ENCODE results near the gene GULP1. TPM values are rescaled to one million over a fixed set of nuclear protein-coding genes. Genes with fewer than 3 reads are reported as not detected.

GULP1 gene
- total and polyA plus RNA-seq, 7 experiments from 2014 or later = not detected

DNA sequence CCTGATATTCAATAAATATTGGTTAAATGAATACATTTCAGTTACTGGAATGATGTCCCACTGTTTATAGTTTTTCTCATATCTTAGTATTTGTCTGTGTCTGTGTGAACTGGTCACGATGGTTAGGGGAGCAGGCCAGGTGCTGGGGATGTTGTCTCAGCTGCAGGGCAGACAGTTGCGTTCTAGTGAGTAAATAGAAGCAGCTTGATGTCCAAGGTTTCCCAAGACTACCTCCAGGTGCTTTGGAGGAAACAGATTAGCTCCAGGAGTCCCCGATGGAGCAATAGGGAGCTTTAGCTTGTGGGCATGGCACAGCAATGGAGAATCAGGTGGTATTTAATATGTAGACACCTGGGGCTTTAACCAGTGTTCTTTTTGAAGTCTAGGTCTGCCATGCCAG, 75.5 kb downstream of the GULP1 start:
- DNase-seq = no peak
- Histone ChIP-seq H3K4me1 (ENCODE audit: control insufficient read depth in 2 of 2, insufficient read depth in 2 of 2, low read length in 2 of 2) (no peaks in the 10 kb centered on the region), H3K27me3 (ENCODE audit: control insufficient read depth in 2 of 2, insufficient read depth in 2 of 2, low read length in 2 of 2) (no peaks in the 10 kb centered on the region), H3K36me3 (ENCODE audit: control insufficient read depth in 2 of 3, insufficient read depth in 3 of 3, low read length in 3 of 3) (no peaks in the 10 kb centered on the region), H3K9me3 (ENCODE audit: control insufficient read depth in 2 of 3, low read length in 3 of 3) (no peaks in the 10 kb centered on the region), H3K27ac (ENCODE audit: low read depth, low read length) (no peak overlapping the region), H3K4me3 (ENCODE audit: low read length) (no peak overlapping the region)
- ChIA-PET POLR2A (no interaction called here), CTCF (no interaction called here)
- Mint-ChIP-seq H3K9me3 (peaks cover 0 to 3% (median 0%) of the 10 kb centered on the region in 11 donors), H3K4me3 (no peak overlapping the region), H3K4me1 (no peaks in the 10 kb centered on the region), H3K27me3 (no peaks in the 10 kb centered on the region), H3K27ac (no peak overlapping the region), H3K36me3 (no peaks in the 10 kb centered on the region)
- ATAC-seq = no peak
- intact Hi-C loops (cut with micrococcal nuclease) = no loop called here

GRCh38 chr2:188369365-188369764, 77.7 kb downstream of the GULP1 start:
- no peaks in the 10 kb centered on the region for H3K36me3 ChIP-seq (ENCODE audit: control insufficient read depth in 2 of 3, insufficient read depth in 3 of 3, low read length in 3 of 3)
- no peak overlapping the region for H3K27ac ChIP-seq (ENCODE audit: low read depth, low read length)
- no peak for ATAC-seq
- peak in 2 of 9 donors; percentile 2 to 8 for DNase-seq
- no peaks in the 10 kb centered on the region for H3K9me3 ChIP-seq (ENCODE audit: control insufficient read depth in 2 of 3, low read length in 3 of 3)
- Mint-ChIP-seq H3K4me3 (no peak overlapping the region), H3K4me1 (no peaks in the 10 kb centered on the region), H3K9me3 (peaks cover 0 to 3% (median 0%) of the 10 kb centered on the region in 11 donors), H3K36me3 (no peaks in the 10 kb centered on the region), H3K27me3 (no peaks in the 10 kb centered on the region), H3K27ac (no peak overlapping the region)
- CTCF ChIA-PET = no interaction called here
- no peaks in the 10 kb centered on the region for H3K4me1 ChIP-seq (ENCODE audit: control insufficient read depth in 2 of 2, insufficient read depth in 2 of 2, low read length in 2 of 2)
- no peak overlapping the region for H3K4me3 ChIP-seq (ENCODE audit: low read length)
- POLR2A ChIA-PET = no interaction called here
- H3K27me3 ChIP-seq (ENCODE audit: control insufficient read depth in 2 of 2, insufficient read depth in 2 of 2, low read length in 2 of 2) = no peaks in the 10 kb centered on the region
- intact Hi-C loops (cut with micrococcal nuclease) = loop anchor here in 1 of 2 donors (2.0 kb wide), 1 partner anchor 869 kb away; no protein-coding TSS in a partner anchor

GRCh38 chr2:188378371-188378950, 86.8 kb downstream of the GULP1 start:
- Histone ChIP-seq H3K27me3 (ENCODE audit: control insufficient read depth in 2 of 2, insufficient read depth in 2 of 2, low read length in 2 of 2) (no peaks in the 10 kb centered on the region), H3K27ac (ENCODE audit: low read depth, low read length) (no peak overlapping the region), H3K4me3 (ENCODE audit: low read length) (no peak overlapping the region), H3K36me3 (ENCODE audit: control insufficient read depth in 2 of 3, insufficient read depth in 3 of 3, low read length in 3 of 3) (no peaks in the 10 kb centered on the region), H3K4me1 (ENCODE audit: control insufficient read depth in 2 of 2, insufficient read depth in 2 of 2, low read length in 2 of 2) (no peaks in the 10 kb centered on the region), H3K9me3 (ENCODE audit: control insufficient read depth in 2 of 3, low read length in 3 of 3) (no peaks in the 10 kb centered on the region)
- Mint-ChIP-seq H3K4me3 (no peak overlapping the region), H3K27me3 (no peaks in the 10 kb centered on the region), H3K4me1 (peaks cover 0 to 2% (median 0%) of the 10 kb centered on the region in 7 donors), H3K36me3 (no peaks in the 10 kb centered on the region), H3K27ac (no peak overlapping the region), H3K9me3 (peaks cover 0 to 1% (median 0%) of the 10 kb centered on the region in 11 donors)
- ATAC-seq (no peak), DNase-seq (no peak)
- ChIA-PET CTCF (no interaction called here), POLR2A (no interaction called here)
- intact Hi-C loops (cut with micrococcal nuclease) = no loop called here

DNA sequence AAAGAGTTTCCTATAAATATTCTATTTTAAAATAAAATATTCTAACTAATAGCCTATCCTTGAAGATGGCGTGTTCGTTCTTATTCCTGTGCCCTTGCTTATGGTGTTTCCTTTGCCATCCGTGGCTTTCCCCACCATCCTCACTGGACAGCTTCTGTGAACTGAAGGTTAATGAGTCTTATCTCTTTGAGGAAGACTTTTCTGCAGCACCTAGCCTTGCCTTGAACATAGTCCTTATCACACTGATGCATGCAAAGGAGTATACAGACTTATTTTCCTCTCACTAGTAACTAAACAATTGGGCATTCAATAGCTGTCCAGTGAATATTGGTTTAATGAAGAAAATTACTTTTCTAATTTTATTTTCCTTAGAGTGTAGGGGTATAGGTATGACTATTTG, 88.1 kb downstream of the GULP1 start:
- Histone ChIP-seq H3K9me3 (ENCODE audit: control insufficient read depth in 2 of 3, low read length in 3 of 3) (no peaks in the 10 kb centered on the region), H3K27me3 (ENCODE audit: control insufficient read depth in 2 of 2, insufficient read depth in 2 of 2, low read length in 2 of 2) (no peaks in the 10 kb centered on the region), H3K27ac (ENCODE audit: low read depth, low read length) (no peak overlapping the region), H3K4me1 (ENCODE audit: control insufficient read depth in 2 of 2, insufficient read depth in 2 of 2, low read length in 2 of 2) (no peaks in the 10 kb centered on the region), H3K4me3 (ENCODE audit: low read length) (no peak overlapping the region), H3K36me3 (ENCODE audit: control insufficient read depth in 2 of 3, insufficient read depth in 3 of 3, low read length in 3 of 3) (no peaks in the 10 kb centered on the region)
- intact Hi-C loops (cut with micrococcal nuclease) = no loop called here
- Mint-ChIP-seq H3K36me3 (peaks cover 0 to 4% (median 0%) of the 10 kb centered on the region in 5 donors), H3K27ac (no peak overlapping the region), H3K4me3 (no peak overlapping the region), H3K27me3 (peaks cover 0 to 1% (median 0%) of the 10 kb centered on the region in 5 donors), H3K9me3 (peaks cover 0 to 9% (median 4%) of the 10 kb centered on the region in 11 donors), H3K4me1 (peaks cover 0 to 2% (median 0%) of the 10 kb centered on the region in 7 donors)
- CTCF ChIA-PET = no interaction called here
- DNase-seq (no peak), ATAC-seq (no peak)
- POLR2A ChIA-PET = no interaction called here

DNA sequence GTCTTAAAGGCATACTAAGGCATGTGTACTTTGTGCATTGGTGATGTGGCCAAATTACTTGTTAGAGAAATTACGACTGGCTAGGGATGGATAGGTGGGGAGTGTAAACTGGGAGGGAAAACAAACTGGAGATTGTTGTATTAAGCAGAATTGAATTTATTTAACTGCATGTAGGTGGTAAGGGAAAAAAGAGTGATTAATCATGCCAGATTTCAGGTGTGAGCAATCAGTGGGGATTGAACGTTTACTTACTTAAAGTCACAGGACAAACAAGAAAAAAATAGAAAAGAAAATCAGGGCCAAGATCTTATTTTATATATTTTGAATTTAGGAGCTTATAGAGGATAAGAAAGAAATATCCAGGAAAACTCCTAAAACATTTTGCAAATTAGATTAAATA, 88.6 kb downstream of the GULP1 start:
- Mint-ChIP-seq H3K4me1 (peaks cover 0 to 2% (median 0%) of the 10 kb centered on the region in 7 donors), H3K27me3 (peaks cover 0 to 4% (median 0%) of the 10 kb centered on the region in 5 donors), H3K27ac (no peak overlapping the region), H3K36me3 (peaks cover 0 to 4% (median 0%) of the 10 kb centered on the region in 5 donors), H3K9me3 (peaks cover 0 to 11% (median 4%) of the 10 kb centered on the region in 11 donors), H3K4me3 (no peak overlapping the region)
- Histone ChIP-seq H3K4me3 (ENCODE audit: low read length) (no peak overlapping the region), H3K36me3 (ENCODE audit: control insufficient read depth in 2 of 3, insufficient read depth in 3 of 3, low read length in 3 of 3) (no peaks in the 10 kb centered on the region), H3K27me3 (ENCODE audit: control insufficient read depth in 2 of 2, insufficient read depth in 2 of 2, low read length in 2 of 2) (no peaks in the 10 kb centered on the region), H3K9me3 (ENCODE audit: control insufficient read depth in 2 of 3, low read length in 3 of 3) (no peaks in the 10 kb centered on the region), H3K4me1 (ENCODE audit: control insufficient read depth in 2 of 2, insufficient read depth in 2 of 2, low read length in 2 of 2) (no peaks in the 10 kb centered on the region), H3K27ac (ENCODE audit: low read depth, low read length) (no peak overlapping the region)
- DNase-seq = no peak
- ATAC-seq = no peak
- CTCF ChIA-PET = no interaction called here
- POLR2A ChIA-PET = no interaction called here
- intact Hi-C loops (cut with micrococcal nuclease) = no loop called here

- ChIA-PET POLR2A (no interaction called here), CTCF (no interaction called here)
- no peak overlapping the region for H3K4me3 Mint-ChIP-seq
- DNase-seq (no peak), ATAC-seq (no peak)
- Histone ChIP-seq H3K27ac (ENCODE audit: low read depth, low read length) (no peak overlapping the region), H3K27me3 (ENCODE audit: control insufficient read depth in 2 of 2, insufficient read depth in 2 of 2, low read length in 2 of 2) (no peaks in the 10 kb centered on the region), H3K36me3 (ENCODE audit: control insufficient read depth in 2 of 3, insufficient read depth in 3 of 3, low read length in 3 of 3) (no peaks in the 10 kb centered on the region), H3K4me1 (ENCODE audit: control insufficient read depth in 2 of 2, insufficient read depth in 2 of 2, low read length in 2 of 2) (no peaks in the 10 kb centered on the region), H3K9me3 (ENCODE audit: control insufficient read depth in 2 of 3, low read length in 3 of 3) (no peaks in the 10 kb centered on the region), H3K4me3 (ENCODE audit: low read length) (no peak overlapping the region)
- H3K27me3 Mint-ChIP-seq = peaks cover 0 to 4% (median 0%) of the 10 kb centered on the region in 5 donors
- peaks cover 2 to 17% (median 8%) of the 10 kb centered on the region in 11 donors for H3K9me3 Mint-ChIP-seq
- no peak overlapping the region for H3K27ac Mint-ChIP-seq
- peaks cover 0 to 2% (median 0%) of the 10 kb centered on the region in 7 donors for H3K4me1 Mint-ChIP-seq
- intact Hi-C loops (cut with micrococcal nuclease) = no loop called here
- peaks cover 0 to 9% (median 0%) of the 10 kb centered on the region in 5 donors for H3K36me3 Mint-ChIP-seq
Measured at GRCh38 chr2:188381614-188382013, 89.9 kb downstream of the GULP1 start.

DNA sequence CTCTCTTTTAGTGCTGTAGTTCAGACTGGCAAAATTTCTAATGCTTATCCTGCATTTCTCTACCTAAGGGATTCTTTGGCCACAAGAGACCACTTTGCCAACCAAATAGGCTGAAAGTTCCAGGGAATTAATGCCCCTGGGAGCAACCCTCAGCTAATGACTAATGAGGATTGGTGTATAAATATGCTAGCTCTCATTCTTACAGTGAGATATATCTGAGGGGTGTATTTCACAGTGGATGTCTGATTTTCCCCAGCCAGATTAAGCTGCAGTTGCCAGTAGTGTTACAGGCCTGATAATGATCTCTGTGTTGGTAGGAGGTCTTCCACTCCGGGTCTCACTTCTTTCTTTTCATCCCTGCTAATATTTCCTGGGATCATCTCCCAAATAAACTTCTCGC, 90.4 kb downstream of the GULP1 start:
- Histone ChIP-seq H3K27me3 (ENCODE audit: control insufficient read depth in 2 of 2, insufficient read depth in 2 of 2, low read length in 2 of 2) (no peaks in the 10 kb centered on the region), H3K9me3 (ENCODE audit: control insufficient read depth in 2 of 3, low read length in 3 of 3) (no peaks in the 10 kb centered on the region), H3K4me1 (ENCODE audit: control insufficient read depth in 2 of 2, insufficient read depth in 2 of 2, low read length in 2 of 2) (no peaks in the 10 kb centered on the region), H3K4me3 (ENCODE audit: low read length) (no peak overlapping the region), H3K27ac (ENCODE audit: low read depth, low read length) (no peak overlapping the region), H3K36me3 (ENCODE audit: control insufficient read depth in 2 of 3, insufficient read depth in 3 of 3, low read length in 3 of 3) (no peaks in the 10 kb centered on the region)
- peaks cover 2 to 17% (median 8%) of the 10 kb centered on the region in 11 donors for H3K9me3 Mint-ChIP-seq
- H3K4me1 Mint-ChIP-seq = peaks cover 0 to 2% (median 0%) of the 10 kb centered on the region in 7 donors
- ATAC-seq = no peak
- peaks cover 0 to 9% (median 0%) of the 10 kb centered on the region in 5 donors for H3K36me3 Mint-ChIP-seq
- H3K4me3 Mint-ChIP-seq = no peak overlapping the region
- H3K27ac Mint-ChIP-seq = no peak overlapping the region
- POLR2A ChIA-PET = no interaction called here
- intact Hi-C loops (cut with micrococcal nuclease) = no loop called here
- DNase-seq = no peak
- CTCF ChIA-PET = no interaction called here
- H3K27me3 Mint-ChIP-seq = peaks cover 0 to 4% (median 0%) of the 10 kb centered on the region in 5 donors
